Mammary epithelial cell (primary cell): ENCODE results near the gene EIF2AK3.

Source experiments
- EZH2 ChIP-seq: IDR thresholded peaks from 2 replicates; pipeline ENCODE4 v1.6.1; 2012; ENCODE audit warnings: low read length, inconsistent platforms, borderline replicate concordance
- TF ChIP-seq, protein P1 (sequence below), 2 donors: IDR thresholded peaks in 1 of 2; conservative IDR thresholded peaks in 1 of 2; 2 replicates each; pipeline ENCODE4 v1.5.1; 2011 to 2012; ENCODE audit warnings: inconsistent platforms in 2 of 2, low read length in 2 of 2, mild to moderate bottlenecking in 2 of 2, control low read depth in 1 of 2, low read depth in 1 of 2; ENCODE audit not compliant: insufficient read depth in 1 of 2; ENCODE audit errors: extremely low read depth in 1 of 2

DNA sequence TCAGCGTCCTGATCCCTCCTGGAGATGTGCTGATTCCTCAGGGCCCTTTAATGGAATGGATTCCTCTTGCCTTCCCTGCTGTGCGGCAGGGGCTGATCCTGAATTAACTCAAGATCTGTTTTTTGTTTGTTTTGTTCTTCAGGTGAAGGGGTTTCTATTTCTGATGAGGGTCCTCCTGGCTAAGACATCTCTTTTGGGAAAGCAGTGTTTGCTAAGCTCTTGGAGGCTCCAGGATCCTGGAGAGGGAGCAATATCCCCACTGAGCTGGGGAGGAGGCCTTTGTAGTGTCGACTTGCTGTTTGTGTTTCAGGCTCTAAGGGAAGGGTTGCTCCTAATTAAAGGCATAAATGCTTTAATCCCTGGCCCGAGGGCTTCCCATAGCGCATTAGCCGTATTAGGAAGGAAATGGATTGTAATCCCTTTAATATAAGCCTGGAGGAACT, 109.5 kb downstream of the EIF2AK3 start:
- no peak for TF ChIP-seq EZH2
- TF ChIP-seq, protein P1, sequence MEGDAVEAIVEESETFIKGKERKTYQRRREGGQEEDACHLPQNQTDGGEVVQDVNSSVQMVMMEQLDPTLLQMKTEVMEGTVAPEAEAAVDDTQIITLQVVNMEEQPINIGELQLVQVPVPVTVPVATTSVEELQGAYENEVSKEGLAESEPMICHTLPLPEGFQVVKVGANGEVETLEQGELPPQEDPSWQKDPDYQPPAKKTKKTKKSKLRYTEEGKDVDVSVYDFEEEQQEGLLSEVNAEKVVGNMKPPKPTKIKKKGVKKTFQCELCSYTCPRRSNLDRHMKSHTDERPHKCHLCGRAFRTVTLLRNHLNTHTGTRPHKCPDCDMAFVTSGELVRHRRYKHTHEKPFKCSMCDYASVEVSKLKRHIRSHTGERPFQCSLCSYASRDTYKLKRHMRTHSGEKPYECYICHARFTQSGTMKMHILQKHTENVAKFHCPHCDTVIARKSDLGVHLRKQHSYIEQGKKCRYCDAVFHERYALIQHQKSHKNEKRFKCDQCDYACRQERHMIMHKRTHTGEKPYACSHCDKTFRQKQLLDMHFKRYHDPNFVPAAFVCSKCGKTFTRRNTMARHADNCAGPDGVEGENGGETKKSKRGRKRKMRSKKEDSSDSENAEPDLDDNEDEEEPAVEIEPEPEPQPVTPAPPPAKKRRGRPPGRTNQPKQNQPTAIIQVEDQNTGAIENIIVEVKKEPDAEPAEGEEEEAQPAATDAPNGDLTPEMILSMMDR (conservative IDR thresholded peaks at IDR 0.05 in 1 of 2, IDR thresholded peaks at IDR 0.05 in 1 of 2; ENCODE audit: extremely low read depth in 1 of 2, insufficient read depth in 1 of 2, low read depth in 1 of 2, low read length in 2 of 2): no peak
